ENCODE results near the gene EMID1. TPM values are rescaled to one million over a fixed set of nuclear protein-coding genes. Genes with fewer than 3 reads are reported as not detected.

The EMID1 gene
- not detected in 2 replicates for total RNA-seq

DNA sequence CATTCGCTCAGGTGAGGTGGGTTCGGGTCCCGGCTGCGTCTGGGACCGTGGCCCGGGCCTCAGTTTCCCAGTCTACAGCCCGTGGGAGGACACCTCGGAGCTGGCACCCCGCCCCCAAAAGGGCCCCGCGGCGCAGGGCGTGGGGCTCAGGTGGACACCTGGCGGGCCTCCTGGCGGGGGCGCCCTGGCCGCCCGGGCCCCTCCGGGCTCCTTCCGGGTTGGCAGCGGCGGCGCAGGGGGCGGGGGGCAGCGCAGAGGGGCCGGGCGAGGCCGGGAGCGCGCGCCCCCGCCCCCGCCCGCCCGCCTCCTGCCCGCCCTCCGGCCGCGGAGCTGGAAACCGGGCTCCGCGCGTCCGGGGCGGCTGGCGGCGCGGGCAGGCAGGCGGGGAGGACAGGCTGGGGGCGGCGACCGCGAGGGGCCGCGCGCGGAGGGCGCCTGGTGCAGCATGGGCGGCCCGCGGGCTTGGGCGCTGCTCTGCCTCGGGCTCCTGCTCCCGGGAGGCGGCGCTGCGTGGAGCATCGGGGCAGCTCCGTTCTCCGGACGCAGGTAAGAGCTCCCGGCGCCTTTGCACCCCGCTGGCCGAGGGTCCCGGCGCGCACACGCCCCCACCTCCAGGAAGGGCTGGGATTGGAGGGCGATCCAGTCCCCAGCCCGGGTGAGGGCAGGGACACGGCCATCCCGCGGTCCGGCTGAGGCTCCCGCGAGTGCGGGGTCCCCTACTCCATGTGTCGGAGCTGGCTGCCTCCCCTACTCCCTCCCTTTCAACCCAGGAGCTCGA lies at the start of gene EMID1:
Gene EMID1, plus strand, starts transcription at position 303 of the 778 bp plus-strand sequence. Its CDS starts 143 bp downstream, at position 446.
- no peak for DNase-seq (ENCODE audit: low read depth, low spot score)

DNA sequence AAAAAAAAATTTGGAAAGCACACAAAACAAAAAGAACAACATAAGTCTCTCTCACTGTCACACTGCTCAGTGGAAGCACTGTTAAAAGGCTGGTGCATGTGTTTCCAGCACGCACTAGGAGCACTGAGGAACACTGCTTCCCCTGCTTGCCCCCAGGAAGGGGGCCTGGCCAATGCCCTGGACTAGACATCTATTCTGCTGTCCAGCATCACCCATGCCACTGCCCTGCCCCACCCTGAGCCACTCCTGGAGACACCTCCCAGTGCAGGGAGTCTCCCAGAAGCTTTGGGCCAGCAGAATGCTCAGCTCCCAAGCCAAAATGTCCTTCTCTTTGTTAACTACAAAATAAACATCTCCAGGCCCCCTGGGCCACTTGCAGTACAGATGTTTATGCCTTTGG lies 49.7 kb upstream of the EMID1 start:
- DNase-seq (ENCODE audit: low read depth, low spot score): no peak

DNA sequence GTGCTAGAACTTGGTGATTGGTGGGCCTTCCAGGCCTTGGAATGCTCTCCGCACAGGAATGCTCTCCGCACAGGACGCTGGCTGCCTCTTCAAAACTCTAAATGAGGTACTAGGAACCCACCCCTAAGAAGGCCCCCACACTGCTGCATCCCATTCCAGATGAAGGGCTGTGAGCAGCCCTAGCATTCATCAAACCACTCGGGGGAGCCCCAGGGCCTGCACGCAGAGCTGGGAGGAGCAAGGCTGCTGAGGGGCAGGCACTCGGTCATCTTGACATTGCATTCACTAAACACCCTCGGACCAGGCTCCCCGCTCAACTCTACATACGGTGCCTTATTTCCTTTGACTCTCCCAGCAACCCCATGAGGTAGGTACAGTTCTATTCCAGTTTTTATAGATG lies 49.2 kb upstream of the EMID1 start:
- no peak for DNase-seq (ENCODE audit: low read depth, low spot score)

DNA sequence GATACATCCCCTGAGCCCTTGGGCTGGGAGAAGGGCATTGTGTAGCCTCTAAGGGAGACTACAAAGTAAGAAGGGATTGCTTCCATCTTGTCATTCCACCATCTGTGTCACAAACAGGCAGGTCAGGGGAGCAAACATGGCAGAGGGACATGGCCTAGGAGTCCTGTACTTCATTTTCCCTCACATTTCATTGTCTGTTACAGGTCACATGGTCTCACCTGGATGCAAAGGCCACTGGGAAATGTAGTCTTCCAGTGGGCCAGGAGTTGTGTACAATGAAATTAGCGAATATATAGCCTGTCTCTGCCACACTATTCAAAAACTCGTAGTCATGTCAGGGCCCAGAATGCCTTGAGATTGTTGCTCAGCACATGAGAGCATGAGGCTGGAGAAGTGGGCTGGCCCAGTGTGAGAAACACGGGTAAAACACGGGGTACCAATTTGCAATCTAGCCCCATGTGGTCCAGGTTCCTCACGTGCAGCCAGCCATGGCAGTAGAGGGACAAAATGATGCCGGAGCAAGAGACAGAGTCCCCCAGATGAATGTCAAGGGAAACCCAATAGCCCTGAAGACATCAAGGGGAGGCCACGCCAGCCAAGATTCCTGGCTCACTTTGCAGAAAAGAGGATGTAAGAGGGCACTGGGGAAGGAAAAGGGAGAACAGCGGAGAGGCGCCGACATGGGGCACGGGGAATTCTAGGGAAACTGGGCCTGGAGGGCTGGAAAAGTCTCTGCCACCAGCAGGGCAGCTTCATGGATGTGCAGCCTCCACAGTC lies 47.7 kb upstream of the EMID1 start:
- no peak for DNase-seq (ENCODE audit: low read depth, low spot score)

DNA sequence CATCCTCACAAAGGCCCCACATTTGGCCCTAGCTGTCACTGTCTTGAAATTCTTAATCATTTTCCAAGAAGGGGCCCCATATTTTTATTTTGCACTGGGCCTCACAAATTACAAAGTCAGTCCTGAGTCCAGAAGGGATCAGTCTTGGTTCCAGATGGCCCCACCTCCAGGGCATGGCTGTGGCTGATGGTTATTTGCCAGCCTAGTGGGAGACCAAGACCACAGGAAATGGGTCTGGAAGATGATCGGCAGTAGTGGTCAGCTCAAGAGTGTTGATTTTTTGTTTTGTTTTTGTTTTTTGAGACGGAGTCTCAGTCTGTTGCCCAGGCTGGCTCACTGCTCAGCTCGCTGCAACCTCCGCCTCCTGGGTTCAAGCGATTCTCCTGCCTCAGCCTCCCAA lies 47.1 kb upstream of the EMID1 start:
- DNase-seq (ENCODE audit: low read depth, low spot score): no peak

DNA sequence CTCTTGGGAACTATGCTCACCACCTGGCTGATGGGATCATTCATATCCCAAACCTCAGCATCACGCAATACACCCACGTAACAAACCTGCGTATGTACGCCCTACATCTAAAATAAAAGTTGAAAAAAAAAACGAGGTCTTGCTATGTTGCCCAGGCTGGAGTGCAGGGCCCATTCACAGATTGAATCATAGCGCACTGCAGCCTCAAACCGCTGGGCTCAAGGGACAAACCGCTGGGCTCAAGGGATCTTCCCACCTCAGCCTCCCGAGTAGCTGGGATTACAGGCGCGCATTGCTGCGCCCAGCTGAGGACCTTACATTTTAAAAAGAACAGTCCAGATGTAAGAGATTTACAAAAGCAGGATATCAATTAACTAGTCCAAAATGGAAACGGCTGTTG lies 41.9 kb upstream of the EMID1 start:
- DNase-seq (ENCODE audit: low read depth, low spot score): no peak

DNA sequence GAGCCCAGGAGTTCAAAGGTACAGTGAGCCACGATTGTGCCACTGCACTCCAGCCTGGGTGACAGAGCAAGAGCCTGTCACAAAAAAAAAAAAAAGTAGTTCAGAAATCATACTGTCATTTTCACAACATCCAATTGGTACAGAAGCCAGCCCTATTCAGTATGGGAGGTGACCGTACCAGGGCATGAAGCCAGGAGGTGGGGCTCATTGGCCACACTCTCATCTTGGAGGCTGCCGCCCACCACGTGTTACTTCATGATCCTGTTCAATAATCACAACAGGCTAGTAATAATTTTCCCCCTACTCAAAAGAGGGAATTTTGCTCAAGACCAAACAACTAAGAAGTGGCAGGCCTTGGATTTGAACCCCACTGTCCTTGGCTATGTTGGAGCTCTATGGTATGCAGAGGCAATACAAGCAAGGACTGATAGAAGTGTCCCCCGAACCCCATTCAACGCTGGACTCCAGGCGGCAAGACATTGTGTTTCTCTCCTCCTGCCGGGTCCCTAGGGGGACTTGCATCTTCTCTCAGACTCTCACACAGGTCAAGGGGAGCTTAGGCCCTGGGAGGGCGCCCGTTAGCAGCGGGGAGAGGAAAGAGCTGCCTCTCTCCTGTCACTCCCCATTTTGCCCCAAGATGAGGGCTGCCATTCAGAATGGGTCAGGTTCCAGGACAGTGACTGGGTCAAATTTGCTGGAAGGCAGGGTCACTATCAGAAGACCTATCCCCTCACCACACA lies 40.2 kb upstream of the EMID1 start:
- no peak for DNase-seq (ENCODE audit: low read depth, low spot score)

DNA sequence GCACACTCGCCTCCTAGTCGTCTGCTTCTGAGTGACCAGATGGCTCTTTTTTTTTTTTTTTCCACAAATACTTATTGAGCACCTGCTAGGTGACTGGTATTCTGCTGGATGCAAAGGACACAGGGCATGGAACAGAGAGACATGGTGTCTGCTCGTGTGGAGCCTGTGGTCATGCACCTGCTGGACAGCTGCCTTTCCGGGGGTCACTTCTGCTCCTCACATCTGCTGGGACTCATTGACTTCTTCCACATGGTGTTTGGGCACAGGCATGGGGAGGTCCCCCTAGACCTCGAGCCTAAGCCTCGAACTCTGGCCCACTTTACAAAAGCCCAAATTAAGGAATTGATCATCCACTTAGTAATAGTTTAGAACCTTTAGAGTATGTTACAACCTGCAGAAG lies 39.5 kb upstream of the EMID1 start:
- DNase-seq (ENCODE audit: low read depth, low spot score): no peak

DNA sequence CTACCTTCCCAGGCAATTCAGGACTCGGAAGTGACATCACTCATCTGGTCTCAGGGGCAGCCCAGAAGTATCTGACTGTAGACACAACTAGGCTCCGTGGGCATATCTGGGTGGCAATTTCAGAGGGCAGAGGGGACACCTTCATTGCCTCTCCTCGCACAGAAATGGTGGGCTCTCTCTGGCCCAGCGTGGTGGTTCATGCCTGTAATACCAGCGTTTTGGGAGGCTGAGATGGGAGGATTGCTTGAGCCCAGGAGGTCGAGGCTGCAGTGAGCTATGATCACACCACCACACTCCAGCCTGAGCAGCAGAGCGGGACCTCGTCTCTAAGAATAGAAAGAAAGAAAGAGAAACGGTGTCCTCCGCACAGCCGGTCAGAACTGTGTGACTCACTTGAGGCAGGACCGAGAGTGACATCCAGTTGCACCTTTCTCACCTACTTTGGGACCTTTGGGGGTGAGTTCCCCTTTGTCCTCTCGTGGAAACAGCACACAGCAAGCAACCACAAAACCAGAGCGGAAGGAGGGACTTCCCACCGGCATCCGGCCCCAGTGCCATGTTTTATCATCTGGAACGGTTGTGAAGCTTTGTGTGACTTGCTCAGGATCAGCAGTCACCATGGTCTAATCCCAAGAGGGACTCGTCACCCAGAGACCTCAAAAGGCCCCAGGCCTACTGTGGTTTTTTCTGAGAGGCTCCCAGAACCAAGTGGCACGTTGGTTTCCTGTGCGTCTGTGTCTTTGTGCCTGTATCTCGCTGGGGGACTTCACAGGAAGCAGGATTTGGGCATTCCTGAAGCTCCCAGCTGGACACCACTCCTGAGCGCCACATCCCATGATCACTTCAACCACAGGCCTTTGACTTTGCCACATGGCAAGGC lies 38.4 kb upstream of the EMID1 start:
- no peak for DNase-seq (ENCODE audit: low read depth, low spot score)

DNA sequence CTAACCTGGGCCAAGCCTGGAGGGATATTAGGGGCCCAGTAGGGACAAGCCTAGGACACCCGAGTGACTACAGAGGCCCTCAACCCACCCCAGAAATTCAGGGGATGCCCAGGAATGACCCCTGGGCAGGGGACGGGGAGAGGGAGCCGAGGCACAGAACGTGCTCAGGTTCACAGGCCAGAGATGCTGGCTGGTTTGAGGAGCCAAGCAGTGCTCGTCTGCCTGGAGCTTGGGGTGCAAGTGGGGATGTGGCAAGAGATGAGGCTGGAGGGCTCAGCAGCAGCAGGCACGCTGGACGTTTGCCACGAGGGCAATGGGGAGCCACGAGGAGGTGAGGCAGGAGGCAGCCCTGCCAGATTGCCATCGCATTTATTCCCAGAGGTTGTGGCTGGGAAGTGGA lies 34.0 kb upstream of the EMID1 start:
- DNase-seq (ENCODE audit: low read depth, low spot score): no peak

DNA sequence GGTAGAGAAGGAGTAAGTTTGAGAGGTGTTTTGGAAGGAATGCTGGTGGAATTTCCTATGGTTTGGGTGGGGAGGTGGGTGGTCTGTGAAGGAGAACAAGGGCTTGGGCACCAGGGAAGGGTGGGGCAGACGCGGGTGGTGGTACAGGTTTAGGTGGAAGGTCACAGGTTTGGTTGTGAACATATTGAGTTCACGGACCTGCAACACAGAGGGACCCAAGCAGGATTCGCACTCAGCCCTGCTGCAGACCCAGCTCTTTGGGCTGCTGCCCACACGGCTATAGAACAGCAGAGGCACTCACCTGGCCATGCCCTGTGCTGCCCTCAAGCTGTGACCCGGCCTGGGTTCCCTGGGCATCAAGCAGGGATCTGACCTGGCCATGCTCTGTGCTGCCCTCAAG lies 33.5 kb upstream of the EMID1 start:
- DNase-seq (ENCODE audit: low read depth, low spot score): no peak

DNA sequence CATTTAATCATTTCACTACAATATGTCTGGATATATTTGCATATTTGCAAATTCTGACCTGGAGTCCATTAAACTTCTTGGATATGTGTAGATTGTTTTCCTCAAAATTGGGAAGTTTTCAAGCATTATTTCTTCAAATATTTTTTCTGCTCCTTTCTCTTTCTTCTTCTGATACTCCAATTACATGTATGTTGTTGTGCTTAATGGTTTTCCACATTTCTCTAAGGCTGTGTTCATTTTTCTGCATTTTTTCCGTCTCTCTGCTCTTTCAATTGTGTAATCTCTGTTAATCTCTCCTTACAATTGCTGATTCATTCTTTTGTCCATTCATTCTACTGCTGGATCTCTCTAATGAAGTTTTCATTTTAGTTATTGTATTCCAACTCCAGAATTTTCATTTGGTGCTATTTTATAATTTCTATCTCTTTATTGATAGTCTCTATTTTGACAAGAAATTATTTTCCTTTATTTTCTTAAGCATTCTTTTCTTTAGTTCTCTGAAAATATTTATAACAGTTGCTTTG lies 30.3 kb upstream of the EMID1 start:
- DNase-seq (ENCODE audit: low read depth, low spot score): no peak

DNA sequence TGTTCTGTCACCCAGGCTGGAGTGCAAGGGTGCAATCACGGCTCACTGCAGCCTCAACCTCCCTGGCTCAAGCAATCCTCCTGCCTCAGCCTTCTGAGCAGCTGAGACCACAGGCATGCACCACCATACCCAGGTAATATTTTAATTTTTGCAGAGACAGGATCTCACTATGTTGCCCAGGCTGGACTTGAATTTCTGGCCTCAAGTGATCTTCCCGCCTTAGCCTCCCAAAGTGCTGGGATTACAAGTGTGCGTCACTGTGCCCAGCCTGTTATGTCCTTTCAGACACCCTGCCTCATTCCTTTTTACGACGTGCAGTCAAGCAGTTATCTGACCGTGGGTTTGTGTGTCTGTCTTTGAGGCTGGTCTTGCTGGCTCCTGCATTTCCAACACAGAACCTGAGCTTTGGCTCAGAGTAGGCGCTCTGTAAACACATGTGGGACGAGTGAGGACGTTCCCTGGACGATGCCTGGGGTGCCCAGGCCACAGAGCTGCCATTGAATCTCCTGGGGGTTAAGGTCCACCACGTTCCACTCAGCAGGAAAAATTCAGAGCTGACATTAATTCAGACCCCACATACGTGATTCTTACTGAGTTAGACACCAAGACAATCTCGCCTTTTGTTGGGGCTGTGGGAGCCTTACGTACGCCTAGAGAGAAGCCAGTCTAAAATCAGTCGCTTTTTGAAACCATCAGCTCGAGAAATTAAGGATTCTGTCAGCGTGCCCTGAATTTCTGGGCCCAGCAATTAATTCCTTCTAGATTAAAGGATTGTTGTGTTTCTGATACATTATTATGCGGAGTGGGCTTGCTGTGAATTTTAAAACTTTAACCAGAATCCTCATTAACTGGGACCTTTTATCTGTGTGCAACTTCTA lies 21.5 kb upstream of the EMID1 start:
- DNase-seq (ENCODE audit: low read depth, low spot score): no peak

DNA sequence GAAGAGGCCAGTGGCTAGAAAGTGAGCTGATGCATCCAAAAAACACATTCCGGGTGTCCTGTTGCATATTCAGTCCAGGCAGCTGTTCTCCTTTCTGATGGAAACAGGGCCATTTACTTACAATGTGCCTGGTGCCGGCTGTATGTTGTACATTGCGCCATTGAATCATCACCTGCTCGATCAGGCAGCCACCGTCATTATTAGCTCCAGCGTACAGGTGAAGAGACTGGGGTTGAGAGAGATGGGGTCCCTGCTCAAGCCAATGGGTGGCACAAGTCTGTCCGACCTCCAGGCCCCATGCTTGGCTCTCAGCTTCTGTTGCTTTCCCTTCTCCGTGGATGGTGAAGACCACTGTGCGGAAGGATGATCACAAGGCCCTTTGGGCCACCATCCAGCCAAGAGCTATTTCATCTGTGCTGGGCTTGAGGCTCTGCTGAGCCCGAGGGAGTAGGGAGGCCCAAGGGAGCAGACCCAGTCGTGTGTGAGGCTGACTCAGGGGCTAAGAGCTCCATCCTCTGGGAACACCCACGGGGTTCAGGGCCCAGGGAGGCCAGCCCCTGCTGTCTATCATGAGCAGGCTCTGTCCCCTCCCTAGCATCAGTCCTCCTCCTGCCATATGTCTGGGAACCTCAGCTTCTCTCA lies 20.7 kb upstream of the EMID1 start:
- DNase-seq (ENCODE audit: low read depth, low spot score): no peak

DNA sequence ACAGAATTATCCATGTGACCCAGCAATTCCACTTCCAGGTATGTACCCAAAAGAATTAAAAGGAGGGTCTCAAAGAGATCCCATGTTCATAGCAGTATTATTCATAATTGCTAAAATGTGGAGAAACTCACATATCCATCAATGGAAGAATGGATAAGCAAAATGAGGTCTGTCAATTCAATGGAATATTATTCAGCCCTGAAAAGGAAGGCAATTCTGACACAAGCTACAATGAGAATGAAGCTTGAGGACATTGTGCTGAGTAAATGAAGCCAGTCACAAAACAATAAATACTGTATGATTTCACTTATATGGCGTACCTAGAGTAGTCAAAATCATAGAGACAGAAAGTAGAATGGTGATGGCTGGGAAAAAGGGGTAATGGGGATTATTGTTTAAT lies 19.4 kb upstream of the EMID1 start:
- DNase-seq (ENCODE audit: low read depth, low spot score): no peak

DNA sequence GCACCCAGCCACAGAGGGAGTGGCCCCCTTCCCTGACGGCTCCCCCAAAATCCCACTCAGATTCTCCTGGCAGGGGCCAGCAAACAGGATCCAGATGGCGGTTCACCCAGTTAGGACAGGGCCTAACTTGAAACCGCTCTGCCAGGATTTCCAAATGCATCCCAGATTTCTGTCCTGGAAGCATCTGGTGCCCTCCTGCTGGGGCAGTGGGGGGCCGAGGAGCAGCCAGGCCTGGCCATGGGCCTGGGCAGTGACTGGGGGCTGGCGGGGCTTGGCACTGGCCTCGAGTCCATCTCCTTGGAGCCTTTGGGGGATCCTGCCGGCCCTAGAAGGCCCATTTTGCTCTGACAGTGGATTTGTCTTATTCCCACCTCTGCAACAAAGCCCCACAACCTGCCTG lies 17.9 kb upstream of the EMID1 start:
- DNase-seq (ENCODE audit: low read depth, low spot score): no peak

DNA sequence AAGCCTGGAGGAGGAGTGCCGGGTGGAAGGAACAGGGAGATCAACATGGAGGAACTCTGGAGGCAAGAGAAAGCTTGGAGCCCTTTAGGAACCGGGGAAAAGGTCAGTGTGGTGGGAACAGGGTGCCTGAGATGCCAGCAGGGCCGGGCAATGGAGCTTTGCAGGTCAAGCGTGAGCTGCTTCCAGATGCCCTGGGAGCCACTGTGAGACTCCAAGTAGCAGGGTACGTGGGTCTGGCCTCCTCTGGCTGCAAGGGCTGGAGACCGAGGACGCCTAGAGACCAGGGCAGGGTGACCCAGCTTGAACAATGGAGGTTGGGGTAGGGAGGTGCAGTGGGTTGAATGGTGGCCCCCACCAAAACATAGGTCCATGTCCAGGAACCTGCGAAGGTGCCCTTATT lies 15.6 kb upstream of the EMID1 start:
- no peak for DNase-seq (ENCODE audit: low read depth, low spot score)

DNA sequence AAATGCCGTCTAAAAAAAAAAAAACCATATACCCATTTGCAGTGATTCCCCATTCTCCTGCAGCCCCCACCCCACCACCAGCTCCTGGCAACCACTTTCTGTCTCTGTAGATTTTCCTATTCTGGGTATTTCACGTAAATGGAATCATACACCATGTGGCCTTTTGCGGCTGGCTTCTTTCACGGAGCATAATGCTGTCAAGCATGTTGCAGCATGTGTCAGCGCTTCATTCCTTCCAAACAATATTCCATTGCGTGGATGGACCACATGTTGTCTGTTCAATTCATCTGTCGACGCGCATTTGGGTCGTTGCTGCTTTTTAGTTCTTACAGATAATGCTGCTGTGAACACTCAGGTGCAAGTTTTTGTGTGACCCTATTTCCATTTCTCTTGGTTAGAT lies 14.8 kb upstream of the EMID1 start:
- DNase-seq (ENCODE audit: low read depth, low spot score): no peak

DNA sequence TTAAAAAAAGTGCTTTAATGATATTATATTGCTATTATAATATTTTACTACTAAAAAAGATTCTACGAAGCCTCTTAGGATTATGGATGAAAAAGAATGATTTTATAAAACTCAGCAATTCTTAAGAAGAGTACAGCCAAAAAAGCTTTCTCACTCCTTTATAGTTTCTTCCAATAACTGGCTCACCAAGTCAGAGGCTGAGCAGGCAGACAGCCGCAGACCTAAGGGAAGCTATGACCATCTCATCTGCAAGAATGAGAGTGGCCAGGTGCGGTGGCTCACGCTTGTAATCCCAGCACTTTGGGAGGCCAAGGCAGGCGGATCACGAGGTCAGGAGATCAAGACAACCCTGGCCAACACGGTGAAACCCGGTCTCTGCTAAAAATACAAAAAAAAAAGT lies 12.7 kb upstream of the EMID1 start:
- no peak for DNase-seq (ENCODE audit: low read depth, low spot score)

DNA sequence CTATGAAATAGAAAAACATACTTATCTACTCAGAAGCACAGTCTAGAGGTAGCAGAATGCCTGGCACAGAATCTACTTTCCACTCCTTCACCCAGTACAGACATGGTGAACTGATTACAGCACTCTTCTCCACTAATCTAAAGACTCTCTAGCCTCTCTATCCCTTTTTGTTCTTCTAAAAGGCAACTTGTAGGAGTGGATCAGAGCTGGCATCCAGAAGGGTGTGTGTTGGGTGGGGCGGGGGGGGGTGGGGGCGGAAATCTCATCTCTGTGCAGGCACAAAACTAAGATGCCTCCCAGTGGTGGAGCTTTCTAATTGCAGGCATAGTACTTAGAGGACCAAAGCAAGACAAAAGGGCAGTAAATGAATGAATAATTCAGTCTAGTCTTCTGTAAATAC lies 11.5 kb upstream of the EMID1 start:
- DNase-seq (ENCODE audit: low read depth, low spot score): no peak

All from pulmonary artery endothelial cell (primary cell).